GDM1 (cell line): Measurements from ENCODE around the gene ITFG1.
"Not testable (repeated sequence)": the region's sequence is repeated elsewhere in the genome, so short reads cannot be mapped to it uniquely, and the experiment has no call there.

Source experiments
- DNase-seq: peaks from one replicate; lab custom pipeline; 2025; lab: John Stamatoyannopoulos, UW

The ITFG1 gene

GRCh38 chr16:47413041-47413440 is 47.8 kb downstream of the ITFG1 start:
- DNase-seq: no peak

GRCh38 chr16:47408491-47408890 is 52.4 kb downstream of the ITFG1 start:
- DNase-seq: no peak

GRCh38 chr16:47395733-47396498 is 64.9 kb downstream of the ITFG1 start:
- no peak for DNase-seq

GRCh38 chr16:47392081-47392480 is 68.8 kb downstream of the ITFG1 start:
- DNase-seq: peak; percentile 79

- no peak for DNase-seq
These were observed 72.2 kb downstream of the ITFG1 start for GRCh38 chr16:47388705-47389104.

GRCh38 chr16:47387026-47387734 is 73.7 kb downstream of the ITFG1 start:
- DNase-seq: no peak

GRCh38 chr16:47386201-47386718 is 74.6 kb downstream of the ITFG1 start:
- no peak for DNase-seq

- no peak for DNase-seq
These were observed 78.5 kb downstream of the ITFG1 start for GRCh38 chr16:47382362-47382761.

- no peak for DNase-seq
These were observed 83.7 kb downstream of the ITFG1 start for GRCh38 chr16:47377154-47377553.

- no peak for DNase-seq
These were observed 85.4 kb downstream of the ITFG1 start for GRCh38 chr16:47375423-47375822.

GRCh38 chr16:47374629-47375028 is 86.2 kb downstream of the ITFG1 start:
- no peak for DNase-seq

GRCh38 chr16:47371271-47372014 is 89.4 kb downstream of the ITFG1 start:
- no peak for DNase-seq

- DNase-seq: no peak
These were observed 90.3 kb downstream of the ITFG1 start for GRCh38 chr16:47370536-47370935.

- no peak for DNase-seq
These were observed 94.6 kb downstream of the ITFG1 start for GRCh38 chr16:47366228-47366627.

- no peak for DNase-seq
These were observed 97.1 kb downstream of the ITFG1 start for GRCh38 chr16:47363761-47364160.

GRCh38 chr16:47359478-47359877 is 101.4 kb downstream of the ITFG1 start:
- DNase-seq: no peak

- DNase-seq: no peak
These were observed 102.0 kb downstream of the ITFG1 start for GRCh38 chr16:47358816-47359215.

GRCh38 chr16:47349029-47349428 is 111.8 kb downstream of the ITFG1 start:
- DNase-seq: not testable (repeated sequence)

GRCh38 chr16:47347021-47347696 is 113.7 kb downstream of the ITFG1 start:
- DNase-seq: not testable (repeated sequence)

GRCh38 chr16:47342055-47342454 is 118.8 kb downstream of the ITFG1 start:
- DNase-seq: no peak

GRCh38 chr16:47330562-47330961 is 130.3 kb downstream of the ITFG1 start:
- not testable (repeated sequence) for DNase-seq

- not testable (repeated sequence) for DNase-seq
These were observed 136.6 kb downstream of the ITFG1 start for GRCh38 chr16:47324309-47324708.
